AG04449 (cell line): ENCODE measurements around the gene PITPNB.
A peak's percentile ranks its signal among the peaks of the same experiment; 100 is the strongest.

Experiments used
- CTCF ChIA-PET: fragments of 350-600 bp; formaldehyde crosslinking; extraction: SDS; loops from one replicate; lab custom pipeline; 2021; ENCODE audit warnings: antibody characterized with exemption; lab: Yijun Ruan, JAX
- POLR2A ChIA-PET: fragments of 400-600, 350-600 bp; formaldehyde crosslinking; extraction: SDS; loops from one replicate; lab custom pipeline; 2020; ENCODE audit warnings: antibody characterized with exemption, inconsistent platforms; lab: Yijun Ruan, JAX
- DNase-seq: peaks from one replicate; pipeline ENCODE4 v3.0.0-alpha.2; 2010; ENCODE audit warnings: low read depth, low spot score
- H3K4me3 ChIP-seq: 2 replicates; pipeline ENCODE4 v1.5.1; 2011; ENCODE audit warnings: low read depth, mild to moderate bottlenecking, control low read depth, low read length
- TF ChIP-seq, protein P1 (sequence below): IDR thresholded peaks from one replicate; pipeline ENCODE4 v1.5.1; 2011; ENCODE audit warnings: mild to moderate bottlenecking, moderate library complexity, low read length, control low read depth, inconsistent platforms; ENCODE audit not compliant: insufficient read depth; ENCODE audit errors: missing control alignments

The PITPNB gene

DNA sequence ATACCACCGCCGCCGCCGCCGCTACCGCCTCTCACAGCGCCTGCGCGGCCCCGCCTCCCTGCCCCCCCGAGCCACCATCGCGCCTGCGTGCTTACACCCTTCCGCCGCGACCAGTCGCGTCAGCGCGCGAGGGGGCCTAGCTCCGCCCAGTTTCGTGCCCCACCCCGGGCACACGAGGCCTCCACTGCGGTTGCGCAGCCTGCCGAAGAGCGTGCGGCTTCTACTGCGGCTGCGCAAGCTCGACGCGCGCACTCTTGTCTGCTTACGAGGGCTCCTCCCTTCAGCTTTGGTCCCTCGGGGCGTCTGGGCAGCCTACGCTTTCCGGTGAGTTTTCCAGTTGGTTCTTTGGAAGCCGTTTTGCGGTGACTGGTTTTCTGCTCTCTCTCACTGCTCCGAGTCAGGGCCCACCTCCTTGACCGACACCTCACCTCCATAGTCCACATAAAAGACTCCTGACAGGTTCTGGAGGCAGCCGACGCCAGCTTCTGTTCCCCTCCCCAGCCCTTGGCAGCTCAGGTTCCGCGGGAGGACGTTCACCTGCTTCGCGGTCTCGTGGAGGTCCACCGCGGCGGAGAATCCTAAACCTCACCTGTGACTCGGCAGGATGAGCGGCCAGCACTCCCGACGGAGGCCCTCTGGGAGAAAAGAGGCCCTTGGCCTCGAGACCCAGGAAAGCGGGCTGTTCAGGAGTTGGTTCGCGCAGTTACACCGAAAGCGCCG lies at the start of gene PITPNB:
Gene PITPNB (minus strand): TSS at position 35 of the 720 bp plus-strand sequence. CDS start 65 bp downstream, outside the sequence.
- peak; percentile 79 for DNase-seq
- CTCF ChIA-PET = interaction anchor here (0.8 to 2.4 kb wide), 5 partner anchors 18 to 83 kb away, joined by 3 to 9 read pairs (median 4); no protein-coding TSS in a partner anchor
- POLR2A ChIA-PET = interaction anchor here (0.7 to 0.9 kb wide), 2 partner anchors 11 to 14 kb away, joined by 3 to 8 read pairs; no protein-coding TSS in a partner anchor
- TF ChIP-seq, protein P1, sequence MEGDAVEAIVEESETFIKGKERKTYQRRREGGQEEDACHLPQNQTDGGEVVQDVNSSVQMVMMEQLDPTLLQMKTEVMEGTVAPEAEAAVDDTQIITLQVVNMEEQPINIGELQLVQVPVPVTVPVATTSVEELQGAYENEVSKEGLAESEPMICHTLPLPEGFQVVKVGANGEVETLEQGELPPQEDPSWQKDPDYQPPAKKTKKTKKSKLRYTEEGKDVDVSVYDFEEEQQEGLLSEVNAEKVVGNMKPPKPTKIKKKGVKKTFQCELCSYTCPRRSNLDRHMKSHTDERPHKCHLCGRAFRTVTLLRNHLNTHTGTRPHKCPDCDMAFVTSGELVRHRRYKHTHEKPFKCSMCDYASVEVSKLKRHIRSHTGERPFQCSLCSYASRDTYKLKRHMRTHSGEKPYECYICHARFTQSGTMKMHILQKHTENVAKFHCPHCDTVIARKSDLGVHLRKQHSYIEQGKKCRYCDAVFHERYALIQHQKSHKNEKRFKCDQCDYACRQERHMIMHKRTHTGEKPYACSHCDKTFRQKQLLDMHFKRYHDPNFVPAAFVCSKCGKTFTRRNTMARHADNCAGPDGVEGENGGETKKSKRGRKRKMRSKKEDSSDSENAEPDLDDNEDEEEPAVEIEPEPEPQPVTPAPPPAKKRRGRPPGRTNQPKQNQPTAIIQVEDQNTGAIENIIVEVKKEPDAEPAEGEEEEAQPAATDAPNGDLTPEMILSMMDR = no peak
- H3K4me3 ChIP-seq = peak within 1 kb of the TSS; percentile 87

DNA sequence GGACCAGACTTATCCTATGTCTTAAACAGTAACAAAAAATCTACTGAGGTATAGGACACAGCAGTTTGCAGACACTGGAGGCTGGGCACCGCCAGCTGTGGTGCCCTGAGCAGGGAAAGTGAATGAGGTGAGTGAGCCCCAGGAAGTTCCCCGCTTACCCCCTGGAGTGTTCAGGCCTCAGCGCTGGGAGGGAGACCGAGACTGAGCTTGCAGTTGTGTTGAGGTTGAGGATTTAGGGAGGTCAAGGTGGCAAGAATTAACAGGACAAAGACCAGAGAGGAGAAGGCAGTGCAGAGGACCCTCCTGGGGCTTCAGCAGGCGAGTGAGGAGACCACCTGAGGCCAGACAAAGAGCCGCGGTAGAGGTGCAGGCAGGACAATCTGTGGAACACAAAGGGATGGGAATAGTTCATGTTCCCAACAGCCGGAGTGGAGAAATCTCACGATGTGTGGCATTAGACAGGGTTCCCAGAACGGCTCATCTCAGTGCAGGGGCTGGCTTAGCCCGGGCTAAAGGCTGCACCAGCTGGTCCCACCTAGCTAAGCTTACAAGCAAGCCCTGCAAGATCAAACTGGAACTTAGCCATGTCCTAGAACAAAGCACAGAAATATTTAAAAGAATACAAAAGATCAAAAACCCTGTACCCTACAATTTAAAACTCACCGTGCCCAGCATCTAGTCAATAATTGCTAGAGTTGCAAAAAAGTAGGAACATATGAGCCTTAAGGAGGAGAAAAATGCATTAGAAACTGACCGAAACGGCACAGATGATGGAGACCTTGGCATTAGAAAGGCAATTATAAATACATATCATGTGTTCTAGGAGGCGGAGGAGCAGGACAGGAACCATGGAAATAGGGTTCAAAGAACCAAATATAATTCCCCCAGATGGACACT lies 47.4 kb upstream of the PITPNB start:
- ChIA-PET POLR2A (no interaction called here), CTCF (no interaction called here)
- DNase-seq = no peak
- TF ChIP-seq, protein P1 = no peak
- no peak overlapping the region for H3K4me3 ChIP-seq

DNA sequence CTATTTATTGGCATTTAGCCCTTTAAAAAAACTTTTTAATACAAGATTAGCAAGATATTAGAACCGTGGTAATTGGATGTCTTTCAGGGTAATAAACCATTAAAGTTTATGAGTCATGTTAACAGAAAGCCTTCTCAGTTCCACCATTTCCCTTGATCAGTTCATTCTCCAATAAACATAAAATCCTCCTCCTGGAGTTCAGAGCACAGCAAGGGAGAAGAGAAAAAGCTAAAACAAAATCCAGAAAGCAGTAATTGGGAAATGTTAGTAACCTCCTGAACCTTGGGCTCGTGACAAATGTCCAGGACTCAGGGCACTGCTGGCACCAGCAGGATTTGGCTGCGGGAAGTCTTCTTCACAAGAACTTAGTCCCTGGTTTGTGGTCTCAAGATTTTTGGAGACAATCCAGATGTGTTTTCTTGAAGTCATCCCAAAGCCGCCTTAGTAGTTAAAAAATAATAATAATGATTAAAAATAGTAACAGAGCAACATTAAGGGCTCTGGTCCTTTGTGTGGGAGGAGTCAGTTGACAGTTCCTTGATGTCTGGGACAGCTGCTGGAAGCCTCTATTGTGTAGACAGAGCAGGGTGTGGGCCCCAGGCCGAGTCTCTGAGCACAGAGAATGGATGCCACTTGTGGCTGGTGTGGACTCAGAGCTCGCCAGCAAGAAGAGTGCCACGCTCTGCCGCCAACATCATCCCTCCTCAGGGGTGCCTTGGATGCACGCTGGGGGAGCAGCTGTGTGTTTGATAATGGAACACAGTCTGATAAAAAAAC lies 43.4 kb upstream of the PITPNB start:
- CTCF ChIA-PET = interaction anchor here (1.2 to 2.1 kb wide), 3 partner anchors 10 to 76 kb away, joined by 3 to 4 read pairs (median 4); no protein-coding TSS in a partner anchor
- TF ChIP-seq, protein P1 = no peak
- H3K4me3 ChIP-seq = no peak overlapping the region
- POLR2A ChIA-PET = no interaction called here
- DNase-seq = no peak

DNA sequence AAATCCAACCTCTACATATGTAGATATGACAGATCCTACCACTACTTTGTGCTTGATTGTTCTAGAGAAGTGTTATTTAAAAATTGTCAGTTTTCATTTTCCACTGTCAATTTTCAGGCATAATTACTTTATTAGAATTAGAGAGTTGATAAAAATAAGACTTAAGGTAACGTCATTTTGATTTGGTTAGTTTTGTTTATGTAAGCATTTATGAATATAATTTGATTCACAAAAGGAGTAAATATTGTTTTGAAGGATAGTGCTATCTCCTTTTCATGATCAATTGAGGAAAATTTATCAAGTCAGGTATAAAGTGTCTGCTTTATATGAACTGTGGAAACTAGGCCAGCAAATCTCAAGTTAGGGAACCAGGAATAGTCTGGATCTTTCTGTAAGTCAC lies 42.6 kb upstream of the PITPNB start:
- TF ChIP-seq, protein P1 = no peak
- CTCF ChIA-PET = interaction anchor here (1.2 to 2.1 kb wide), 3 partner anchors 9 to 75 kb away, joined by 3 to 4 read pairs (median 4); no protein-coding TSS in a partner anchor
- DNase-seq = no peak
- H3K4me3 ChIP-seq = no peak overlapping the region
- POLR2A ChIA-PET = no interaction called here

DNA sequence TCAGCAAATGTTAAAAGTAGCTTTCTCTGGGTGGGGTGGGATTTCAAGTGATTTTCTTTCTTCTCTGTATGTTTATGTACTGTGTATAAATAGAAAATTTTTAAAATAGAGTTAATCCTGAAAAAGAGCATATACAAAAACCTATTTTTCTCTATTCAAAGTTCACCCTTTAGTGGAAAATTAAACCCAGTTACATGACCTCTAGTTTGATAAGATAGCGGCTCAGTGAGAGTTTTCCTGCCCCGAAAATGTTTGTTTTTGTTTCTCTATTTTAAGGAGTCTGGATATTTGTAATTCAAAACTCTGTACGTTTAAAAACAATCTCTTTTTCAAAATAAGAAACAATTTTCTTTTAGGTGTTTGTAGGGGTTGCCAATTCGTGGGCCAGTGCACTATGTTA lies 42.1 kb upstream of the PITPNB start:
- no peak for DNase-seq
- TF ChIP-seq, protein P1 = no peak
- H3K4me3 ChIP-seq = no peak overlapping the region
- POLR2A ChIA-PET = no interaction called here
- CTCF ChIA-PET = interaction anchor here (1.2 to 1.3 kb wide), 2 partner anchors 9 to 75 kb away, joined by 3 to 4 read pairs; no protein-coding TSS in a partner anchor
